ENCODE results near the gene CDC27.
"Not testable (repeated sequence)": the region's sequence is repeated elsewhere in the genome, so short reads cannot be mapped to it uniquely, and the experiment has no call there.

Gene CDC27

GRCh38 chr17:47096343-47096742, 92.8 kb downstream of the CDC27 start:
- no peak for DNase-seq (ENCODE audit: low read depth)
- TF ChIP-seq CTCF (conservative IDR thresholded peaks at IDR 0.05; ENCODE audit: control insufficient read depth, insufficient read depth, low read depth, low read length), result no peak
- H3K4me3 ChIP-seq (ENCODE audit: control insufficient read depth, low read depth, low read length), result no peak overlapping the region

DNA sequence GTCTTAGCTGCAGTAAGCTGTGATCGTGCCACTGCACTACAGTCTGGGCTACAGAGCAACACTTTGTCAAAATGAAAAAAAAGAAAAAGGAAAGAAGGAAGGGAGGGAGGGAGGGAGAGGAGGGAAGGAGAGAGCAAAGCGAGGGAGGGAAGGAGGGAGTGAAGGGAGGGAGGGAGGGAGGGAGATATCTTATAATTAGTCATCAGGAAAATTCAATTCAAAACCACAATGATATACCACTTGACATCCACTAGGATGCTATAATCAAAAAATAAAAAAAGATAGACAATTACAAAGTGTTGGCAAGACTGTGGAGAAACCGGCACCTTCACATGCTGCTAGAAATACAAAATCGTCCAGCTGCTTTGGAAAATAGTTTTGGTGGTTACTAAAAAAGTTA, 93.8 kb downstream of the CDC27 start:
- TF ChIP-seq CTCF (conservative IDR thresholded peaks at IDR 0.05; ENCODE audit: control insufficient read depth, insufficient read depth, low read depth, low read length), result no peak
- no peak overlapping the region for H3K4me3 ChIP-seq (ENCODE audit: control insufficient read depth, low read depth, low read length)
- peak; percentile 27 for DNase-seq (ENCODE audit: low read depth)

DNA sequence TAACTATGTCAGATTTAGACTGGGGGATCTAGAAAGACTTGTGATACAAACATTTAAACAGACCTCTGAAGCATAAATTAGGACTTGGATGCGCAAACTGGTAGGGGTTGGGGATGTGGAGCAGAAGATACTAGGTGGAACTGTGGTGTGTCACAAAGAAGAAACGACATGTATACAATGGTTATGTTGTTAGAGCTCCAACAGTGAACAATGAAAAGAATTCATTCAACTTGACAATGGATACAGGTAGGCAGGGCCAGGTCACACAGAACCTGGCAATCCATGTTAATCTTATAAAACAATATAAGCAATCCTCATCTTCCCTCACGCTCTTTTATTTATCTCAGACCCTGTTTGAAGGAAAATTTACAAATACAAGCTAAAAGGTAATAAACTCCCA, 102.0 kb downstream of the CDC27 start:
- no peak overlapping the region for H3K4me3 ChIP-seq (ENCODE audit: control insufficient read depth, low read depth, low read length)
- no peak for DNase-seq (ENCODE audit: low read depth)
- TF ChIP-seq CTCF (conservative IDR thresholded peaks at IDR 0.05; ENCODE audit: control insufficient read depth, insufficient read depth, low read depth, low read length), result no peak

- no peak for DNase-seq (ENCODE audit: low read depth)
- no peak overlapping the region for H3K4me3 ChIP-seq (ENCODE audit: control insufficient read depth, low read depth, low read length)
- TF ChIP-seq CTCF (conservative IDR thresholded peaks at IDR 0.05; ENCODE audit: control insufficient read depth, insufficient read depth, low read depth, low read length), result no peak
These were observed 103.4 kb downstream of the CDC27 start for GRCh38 chr17:47085736-47086135.

DNA sequence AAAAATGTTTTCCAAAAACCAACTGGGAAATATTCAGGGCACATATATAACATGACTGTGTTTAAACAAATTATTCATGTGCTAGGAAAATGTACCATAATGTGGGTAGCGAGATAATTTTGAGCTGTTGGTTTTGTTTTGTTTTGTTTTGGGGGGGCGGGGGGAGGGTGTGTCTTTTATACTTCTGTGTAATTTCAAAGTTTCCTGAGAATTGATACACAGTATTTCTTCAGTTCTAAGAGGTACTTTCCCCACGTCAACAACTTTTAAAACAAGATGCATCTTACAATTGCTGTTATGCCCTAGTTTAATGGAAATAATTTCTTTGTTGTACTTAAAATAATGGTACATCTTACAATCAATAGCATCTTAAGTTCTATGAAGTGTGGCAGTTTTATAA, 110.3 kb downstream of the CDC27 start:
- TF ChIP-seq CTCF (conservative IDR thresholded peaks at IDR 0.05; ENCODE audit: control insufficient read depth, insufficient read depth, low read depth, low read length), result no peak
- H3K4me3 ChIP-seq (ENCODE audit: control insufficient read depth, low read depth, low read length), result no peak overlapping the region
- no peak for DNase-seq (ENCODE audit: low read depth)

GRCh38 chr17:47077576-47077975, 111.5 kb downstream of the CDC27 start:
- no peak for TF ChIP-seq CTCF (conservative IDR thresholded peaks at IDR 0.05; ENCODE audit: control insufficient read depth, insufficient read depth, low read depth, low read length)
- DNase-seq (ENCODE audit: low read depth), result peak; percentile 58
- H3K4me3 ChIP-seq (ENCODE audit: control insufficient read depth, low read depth, low read length), result no peak overlapping the region

GRCh38 chr17:47076171-47076570, 112.9 kb downstream of the CDC27 start:
- no peak overlapping the region for H3K4me3 ChIP-seq (ENCODE audit: control insufficient read depth, low read depth, low read length)
- no peak for TF ChIP-seq CTCF (conservative IDR thresholded peaks at IDR 0.05; ENCODE audit: control insufficient read depth, insufficient read depth, low read depth, low read length)
- peak; percentile 48 for DNase-seq (ENCODE audit: low read depth)

GRCh38 chr17:47074361-47074760, 114.7 kb downstream of the CDC27 start:
- H3K4me3 ChIP-seq (ENCODE audit: control insufficient read depth, low read depth, low read length); DNase-seq (ENCODE audit: low read depth): not testable (repeated sequence)

- not testable (repeated sequence) for DNase-seq (ENCODE audit: low read depth); H3K4me3 ChIP-seq (ENCODE audit: control insufficient read depth, low read depth, low read length)
These were observed 115.5 kb downstream of the CDC27 start for GRCh38 chr17:47073629-47074028.
